Measurements from ENCODE around the gene PARL.

DNA sequence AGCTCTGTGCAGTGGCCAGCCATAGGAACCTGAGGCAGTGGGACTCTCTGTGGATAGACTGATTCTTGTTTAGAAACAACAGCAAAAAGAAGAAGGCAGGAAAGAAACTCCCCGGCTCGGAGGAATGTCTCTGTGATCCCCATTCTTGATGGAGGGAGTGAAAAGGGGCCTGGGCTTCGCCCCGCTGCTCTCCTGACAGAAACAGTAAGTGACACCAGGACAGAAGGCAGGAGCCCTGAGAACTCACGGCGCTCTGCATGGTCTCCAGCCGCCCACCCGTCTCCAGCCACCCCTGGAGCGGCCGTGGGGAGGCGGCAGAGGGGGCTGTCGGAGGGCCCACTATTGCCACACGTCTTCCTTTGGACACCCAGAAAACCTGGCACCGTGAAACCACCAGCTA, 35.7 kb upstream of the PARL start:
- TF ChIP-seq CTCF (IDR thresholded peaks at IDR 0.05 in 2 of 3, conservative IDR thresholded peaks at IDR 0.05 in 1 of 3; ENCODE audit: insufficient read depth in 2 of 3, low read depth in 1 of 3, low read length in 3 of 3): no peak
- TF ChIP-seq SAFB2 (IDR thresholded peaks at IDR 0.05; ENCODE audit: borderline replicate concordance, low read depth, low read length, severe bottlenecking): no peak
- TF ChIP-seq MTA2 (IDR thresholded peaks at IDR 0.05; ENCODE audit: low read depth): no peak
- TF ChIP-seq FOSL1 (tag; conservative IDR thresholded peaks at IDR 0.05): no peak
- TF ChIP-seq PYGO2 (tag; IDR thresholded peaks at IDR 0.05): no peak
- TF ChIP-seq PRDM10 (IDR thresholded peaks at IDR 0.05; ENCODE audit: partially characterized antibody): no peak
- no peak for TF ChIP-seq CHD1 (IDR thresholded peaks at IDR 0.05; ENCODE audit: low read length)
- TF ChIP-seq ZNF696 (CRISPR knock-in tag; conservative IDR thresholded peaks at IDR 0.05): no peak
- no peak for TF ChIP-seq CBX2 (IDR thresholded peaks at IDR 0.05; ENCODE audit: insufficient read depth, low read length, poor library complexity, severe bottlenecking)
